HG03045 (cell line): Measurements from ENCODE around the gene GRIA3.
"Not testable (repeated sequence)": the region's sequence is repeated elsewhere in the genome, so short reads cannot be mapped to it uniquely, and the experiment has no call there.

Experiments
- ATAC-seq: cut with Tn5 transposase; IDR thresholded peaks from one replicate; pipeline ENCODE4 v1.9.1; 2021; ENCODE audit warnings: mild to moderate bottlenecking, moderate library complexity; ENCODE audit not compliant: unreplicated experiment

GRIA3 gene

DNA sequence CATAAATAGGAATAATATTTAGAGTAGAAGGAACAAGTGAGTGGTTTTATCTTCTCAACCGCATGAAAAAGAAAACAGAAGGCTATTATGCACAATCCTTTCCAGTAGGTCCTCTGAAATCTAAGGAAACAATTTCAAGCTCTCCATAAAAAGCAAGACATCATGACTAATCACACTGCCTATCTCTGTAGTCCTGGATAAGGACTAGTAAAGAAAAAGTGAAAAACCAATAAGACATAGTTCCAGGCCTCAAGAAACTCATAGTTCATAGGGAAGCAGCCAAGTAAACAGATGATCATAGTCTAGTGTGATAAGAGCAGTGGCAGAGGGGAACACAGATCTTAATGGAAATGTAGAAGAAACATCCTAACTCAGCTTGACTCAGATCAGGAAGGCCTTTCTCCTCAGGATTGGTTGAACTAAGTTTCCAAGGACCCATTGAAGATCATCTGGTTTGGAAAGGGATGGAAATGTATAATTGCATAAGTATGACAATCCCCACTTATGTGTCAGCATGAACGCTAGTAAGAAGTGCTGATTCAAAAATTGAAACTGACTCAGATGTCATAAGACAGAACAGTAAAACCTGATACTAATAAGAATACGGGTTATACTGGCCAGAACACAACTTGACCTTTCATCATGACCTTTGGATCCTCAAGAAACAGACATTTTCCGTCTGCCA, 155.3 kb downstream of the GRIA3 start:
- peak; percentile 83 for ATAC-seq

DNA sequence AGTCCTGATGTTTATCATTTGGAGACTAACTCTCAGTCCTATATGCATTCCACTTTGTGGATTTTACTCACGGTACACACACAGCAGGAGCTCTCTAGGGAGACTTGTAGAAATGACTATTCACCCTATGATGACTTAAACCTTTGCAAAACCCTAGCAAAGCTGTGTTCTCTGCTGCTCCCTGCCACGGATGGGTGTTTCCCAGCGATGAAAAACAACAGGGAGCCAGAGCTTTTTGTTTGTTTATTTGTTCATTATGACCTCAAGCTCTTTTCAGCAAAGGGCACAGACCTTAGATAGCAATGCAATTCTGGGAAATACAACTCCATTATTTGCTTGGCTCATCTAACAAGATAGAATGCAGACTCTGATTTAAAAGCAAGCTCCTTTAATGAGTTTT, 156.6 kb downstream of the GRIA3 start:
- no peak for ATAC-seq

GRCh38 chrX:123348468-123348867, 164.4 kb downstream of the GRIA3 start:
- ATAC-seq, result no peak

GRCh38 chrX:123350226-123350625, 166.1 kb downstream of the GRIA3 start:
- ATAC-seq, result no peak

GRCh38 chrX:123357941-123358340, 173.9 kb downstream of the GRIA3 start:
- peak; percentile 92 for ATAC-seq

GRCh38 chrX:123358457-123358856, 174.4 kb downstream of the GRIA3 start:
- no peak for ATAC-seq

GRCh38 chrX:123361371-123361770, 177.3 kb downstream of the GRIA3 start:
- ATAC-seq, result no peak

DNA sequence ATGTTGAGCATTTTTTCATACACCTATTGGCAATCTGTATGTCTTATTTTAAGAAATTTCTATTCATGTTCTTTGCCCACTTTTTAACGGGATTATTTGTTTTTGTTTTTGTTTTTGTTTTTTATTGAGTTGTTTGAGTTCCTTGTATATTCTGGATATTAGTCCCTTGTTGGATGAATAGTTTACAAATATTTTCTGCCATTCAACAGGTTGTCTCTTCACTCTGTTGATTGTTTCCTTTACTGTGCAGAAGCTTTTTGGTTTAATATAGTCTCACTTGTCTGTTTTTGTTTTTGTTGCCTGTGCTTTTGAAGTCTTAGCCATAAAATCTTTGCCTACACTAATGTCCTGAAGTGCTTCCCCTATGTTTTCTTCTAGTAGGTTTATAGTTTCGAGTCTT, 202.1 kb downstream of the GRIA3 start:
- not testable (repeated sequence) for ATAC-seq

GRCh38 chrX:123392921-123393320, 208.8 kb downstream of the GRIA3 start:
- ATAC-seq, result no peak

DNA sequence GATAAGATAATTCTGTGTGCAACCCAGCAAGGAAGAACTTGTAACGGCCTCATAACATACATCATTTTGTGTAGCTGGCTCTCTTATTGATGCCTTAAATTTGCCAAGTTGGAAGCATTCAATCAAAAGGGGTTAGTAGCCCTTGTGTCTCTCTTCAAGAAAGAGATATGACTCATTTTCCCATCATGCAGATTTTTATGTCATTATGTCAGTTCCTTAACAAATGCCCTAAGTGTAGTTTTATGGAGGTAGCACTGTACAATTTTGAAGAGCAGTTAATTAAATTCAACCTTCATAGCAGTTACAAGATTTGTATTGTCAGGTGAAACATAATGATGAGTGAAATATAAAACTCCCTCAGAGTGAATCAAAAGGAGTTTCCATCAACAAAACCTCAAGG, 215.6 kb downstream of the GRIA3 start:
- ATAC-seq, result no peak

DNA sequence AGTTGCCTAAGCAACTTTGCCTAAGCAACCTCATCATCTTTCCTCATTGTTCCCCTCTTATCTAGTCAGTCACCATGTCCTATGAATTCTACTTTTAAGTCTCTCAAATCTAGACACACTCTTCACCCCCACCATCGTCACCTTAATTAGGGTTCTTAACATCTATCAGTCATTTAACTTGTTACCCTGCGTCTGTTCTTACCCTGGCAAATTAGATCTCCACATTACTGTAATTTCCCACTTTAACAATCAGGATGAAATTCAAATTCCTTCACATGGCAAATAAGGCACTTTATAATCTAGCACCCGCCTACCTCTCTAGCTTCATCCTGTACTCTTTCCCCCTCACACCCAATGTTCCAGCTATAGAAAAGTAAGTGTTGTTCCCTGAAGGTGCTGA, 221.2 kb downstream of the GRIA3 start:
- no peak for ATAC-seq

- ATAC-seq, result peak; percentile 64
Measured at GRCh38 chrX:123408821-123409737, 225.0 kb downstream of the GRIA3 start.

GRCh38 chrX:123422875-123423274, 238.8 kb downstream of the GRIA3 start:
- no peak for ATAC-seq

DNA sequence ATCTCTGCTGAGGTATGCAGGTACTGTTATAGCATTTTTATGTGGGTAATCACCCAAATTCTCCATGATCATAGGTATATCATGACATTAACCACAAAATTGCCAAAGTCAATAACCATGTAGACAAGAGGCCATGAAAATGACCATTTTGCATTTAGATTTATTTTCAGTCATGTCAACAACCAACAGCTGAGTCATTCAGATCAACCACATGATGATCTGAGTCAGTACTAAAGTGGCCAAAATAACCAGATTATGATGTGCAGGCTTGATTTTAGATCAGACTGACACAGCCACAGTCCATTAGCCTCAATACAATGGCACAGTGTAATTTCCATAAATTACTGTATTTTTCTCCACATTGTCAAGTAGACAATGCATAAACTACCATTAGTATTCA, 240.5 kb downstream of the GRIA3 start:
- ATAC-seq, result peak; percentile 95

- ATAC-seq, result no peak
Measured at GRCh38 chrX:123425471-123425870, 241.4 kb downstream of the GRIA3 start.

DNA sequence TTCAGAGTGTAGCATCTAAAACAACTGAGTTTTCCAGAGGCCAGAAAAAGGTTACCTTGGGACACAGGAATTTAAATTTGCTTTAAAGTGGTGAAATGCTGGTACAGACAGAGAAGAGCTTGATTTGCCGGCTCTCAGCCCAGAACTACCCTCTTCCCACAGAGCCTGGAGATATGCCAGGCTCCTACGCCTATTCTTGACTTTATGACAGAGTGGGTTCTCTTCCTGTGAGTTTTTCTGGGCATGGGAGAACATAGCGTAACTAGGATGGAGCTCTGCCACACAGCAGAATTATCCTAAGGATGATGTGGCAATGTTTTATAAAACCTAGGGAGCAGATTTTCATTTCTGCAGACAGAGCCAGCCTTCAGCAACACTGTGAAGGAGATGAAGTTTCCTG, 241.8 kb downstream of the GRIA3 start:
- ATAC-seq, result no peak

- ATAC-seq, result no peak
Measured at GRCh38 chrX:123432361-123433150, 248.5 kb downstream of the GRIA3 start.

DNA sequence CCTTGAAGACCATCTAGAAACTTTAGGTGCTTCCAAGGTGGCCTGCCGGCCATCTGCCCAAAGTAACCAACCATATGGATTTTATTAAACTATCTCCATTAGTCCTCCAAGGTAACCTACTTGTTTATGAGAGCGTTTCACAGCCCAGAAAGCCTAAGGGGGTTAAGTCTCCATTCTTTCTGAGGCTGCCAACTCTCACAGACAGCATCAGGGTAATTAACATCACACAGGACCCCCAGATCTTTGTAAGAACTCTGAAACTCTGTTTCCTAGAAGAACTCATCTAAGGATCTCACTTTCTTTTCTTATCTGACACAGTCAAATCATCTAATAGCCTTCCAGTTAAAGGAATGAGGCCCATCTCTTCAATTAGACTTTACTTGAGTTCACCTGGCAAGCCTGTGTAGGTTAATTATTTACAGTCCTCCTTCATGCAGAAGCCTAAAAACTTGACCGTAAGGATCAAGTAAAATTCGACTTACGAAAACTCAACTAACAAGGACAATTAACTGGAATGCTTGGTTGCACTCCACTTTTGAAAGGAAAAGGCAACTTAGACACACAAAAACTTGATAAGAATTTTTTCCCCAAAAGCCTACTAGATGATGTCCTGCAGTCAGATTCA, 252.5 kb downstream of the GRIA3 start:
- ATAC-seq, result no peak

GRCh38 chrX:123439926-123440325, 255.8 kb downstream of the GRIA3 start:
- not testable (repeated sequence) for ATAC-seq

GRCh38 chrX:123442764-123443163, 258.7 kb downstream of the GRIA3 start:
- ATAC-seq, result no peak

DNA sequence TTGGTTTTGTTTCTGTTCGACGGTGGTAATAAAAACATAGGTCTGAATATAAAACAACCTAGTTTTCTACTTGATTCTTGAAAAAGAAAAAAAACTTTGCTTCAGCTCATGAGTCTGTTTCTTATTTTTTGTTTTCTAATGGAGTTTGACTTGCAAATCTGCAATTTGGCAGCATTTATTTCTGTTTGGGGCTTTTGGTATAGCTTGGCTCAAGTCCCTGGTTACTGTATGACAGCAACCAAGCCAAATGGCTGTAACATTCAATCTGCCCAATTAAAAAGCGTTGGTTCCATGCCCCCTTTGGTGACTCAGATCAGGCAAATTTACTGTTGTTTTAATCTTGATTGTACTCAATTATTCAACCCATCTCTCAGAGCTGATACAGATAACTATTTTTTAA, 263.4 kb downstream of the GRIA3 start:
- no peak for ATAC-seq
